Gastroesophageal sphincter (tissue), 3 donors: ENCODE results near the gene GDPD5.

Experiments used
- EP300 ChIP-seq: sonication (generic); formaldehyde crosslinking; IDR thresholded peaks from one replicate; pipeline ENCODE4 v1.6.1; 2017; ENCODE audit warnings: antibody characterized with exemption, mild to moderate bottlenecking
- POLR2A ChIP-seq, 2 donors: fragments of 450-650 bp; IDR thresholded peaks; one replicate each; pipeline ENCODE4 v1.6.1; 2017; ENCODE audit warnings: antibody characterized with exemption in 2 of 2, mild to moderate bottlenecking in 2 of 2, moderate library complexity in 1 of 2
- POLR2AphosphoS5 ChIP-seq: sonication (generic); formaldehyde crosslinking; IDR thresholded peaks from one replicate; pipeline ENCODE4 v1.6.1; 2017; ENCODE audit warnings: antibody characterized with exemption
- TF ChIP-seq, protein P1 (sequence below), 4 experiments: fragments of 200-600 bp in 2 of 4; fragments of 450-650 bp in 2 of 4; sonication (generic) in 1 of 4; IDR thresholded peaks; one replicate each; pipeline ENCODE4 v1.5.1; 2017 to 2019; ENCODE audit warnings: antibody characterized with exemption in 4 of 4, mild to moderate bottlenecking in 2 of 4, moderate library complexity in 2 of 4

DNA sequence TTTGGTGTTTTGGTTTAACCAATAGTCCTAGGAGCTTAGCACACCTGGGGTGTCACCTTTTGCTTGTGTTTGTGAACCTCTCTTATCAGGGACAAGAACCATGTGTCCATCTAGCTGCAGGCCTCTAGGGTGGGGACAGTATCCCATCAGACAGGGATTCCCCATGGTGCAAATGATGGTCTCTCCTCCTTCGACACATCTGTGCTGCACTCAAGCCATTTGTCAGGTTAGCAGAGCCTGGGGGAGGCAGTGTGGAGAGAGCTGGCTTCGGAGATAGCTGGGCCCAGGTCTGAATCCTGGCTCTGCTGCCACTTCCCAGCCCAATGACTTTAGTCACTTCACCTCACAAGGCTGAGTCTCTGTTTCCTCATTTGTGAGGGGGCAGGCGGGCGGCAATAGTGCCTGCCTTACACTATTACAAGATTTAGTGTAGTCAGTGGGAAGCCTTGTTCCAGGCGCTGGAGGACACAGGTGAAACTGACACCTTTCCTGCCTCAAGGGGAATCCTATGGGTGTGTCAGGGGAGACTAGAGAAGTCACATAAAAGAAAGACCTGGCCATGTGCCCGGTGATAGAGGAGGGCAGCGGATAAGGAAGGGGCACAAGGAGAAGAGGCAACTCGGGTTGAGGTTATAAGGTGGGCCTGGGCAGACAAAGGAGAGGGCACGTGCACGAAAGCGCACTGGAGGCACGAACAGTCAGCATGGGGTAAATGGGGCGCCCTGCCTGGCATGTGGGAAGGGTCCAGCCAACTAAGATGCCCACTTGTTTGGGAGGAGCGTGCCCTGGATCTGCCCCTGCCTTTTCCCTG, 105.3 kb downstream of the GDPD5 start:
- TF ChIP-seq POLR2A (IDR thresholded peaks at IDR 0.05): no peak
- TF ChIP-seq, protein P1, sequence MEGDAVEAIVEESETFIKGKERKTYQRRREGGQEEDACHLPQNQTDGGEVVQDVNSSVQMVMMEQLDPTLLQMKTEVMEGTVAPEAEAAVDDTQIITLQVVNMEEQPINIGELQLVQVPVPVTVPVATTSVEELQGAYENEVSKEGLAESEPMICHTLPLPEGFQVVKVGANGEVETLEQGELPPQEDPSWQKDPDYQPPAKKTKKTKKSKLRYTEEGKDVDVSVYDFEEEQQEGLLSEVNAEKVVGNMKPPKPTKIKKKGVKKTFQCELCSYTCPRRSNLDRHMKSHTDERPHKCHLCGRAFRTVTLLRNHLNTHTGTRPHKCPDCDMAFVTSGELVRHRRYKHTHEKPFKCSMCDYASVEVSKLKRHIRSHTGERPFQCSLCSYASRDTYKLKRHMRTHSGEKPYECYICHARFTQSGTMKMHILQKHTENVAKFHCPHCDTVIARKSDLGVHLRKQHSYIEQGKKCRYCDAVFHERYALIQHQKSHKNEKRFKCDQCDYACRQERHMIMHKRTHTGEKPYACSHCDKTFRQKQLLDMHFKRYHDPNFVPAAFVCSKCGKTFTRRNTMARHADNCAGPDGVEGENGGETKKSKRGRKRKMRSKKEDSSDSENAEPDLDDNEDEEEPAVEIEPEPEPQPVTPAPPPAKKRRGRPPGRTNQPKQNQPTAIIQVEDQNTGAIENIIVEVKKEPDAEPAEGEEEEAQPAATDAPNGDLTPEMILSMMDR (IDR thresholded peaks at IDR 0.05): no peak
- no peak for TF ChIP-seq POLR2AphosphoS5
- no peak for TF ChIP-seq EP300
